Measurements from ENCODE around the gene RAB26. TPM values are rescaled to one million over a fixed set of nuclear protein-coding genes. Genes with fewer than 3 reads are reported as not detected.
A peak's percentile ranks its signal among the peaks of the same experiment; 100 is the strongest.

Gene RAB26
- polyA plus RNA-seq, 1 experiment: 3.6 TPM

- H3K27ac ChIP-seq (ENCODE audit: low read depth, low read length): no peak overlapping the region
- DNase-seq (ENCODE audit: low read depth, low spot score): no peak
- no peak for TF ChIP-seq CTCF (IDR thresholded peaks at IDR 0.05; ENCODE audit: low read depth, low read length)
- no peaks in the 10 kb centered on the region; the same call in 1 of the 2 replicates for H3K9me3 ChIP-seq (ENCODE audit: control insufficient read depth, insufficient read depth, low read length)
- ChIA-PET POLR2A (interaction anchor here (0.6 to 2.8 kb wide), 3 partner anchors 9 to 181 kb away, joined by 3 to 34 read pairs (median 9); partner anchors contain the start of genes RPS2 and TRAF7), CTCF (interaction anchor here (0.9 to 1.7 kb wide), 2 partner anchors 9 to 142 kb away, joined by 3 to 9 read pairs; no protein-coding TSS in a partner anchor)
- no peak overlapping the region for H3K4me3 ChIP-seq (ENCODE audit: low read depth, low read length)
- no peaks in the 10 kb centered on the region for H3K27me3 ChIP-seq (ENCODE audit: control insufficient read depth, insufficient read depth, low read length)
Observed at GRCh38 chr16:2145843-2146242, 2.6 kb upstream of the RAB26 start.

GRCh38 chr16:2147378-2147777 lies 1.0 kb upstream of the RAB26 start:
- CTCF ChIA-PET: interaction anchor here (1.4 to 1.5 kb wide), 2 partner anchors 125 to 144 kb away, joined by 5 to 10 read pairs; no protein-coding TSS in a partner anchor
- H3K27me3 ChIP-seq (ENCODE audit: control insufficient read depth, insufficient read depth, low read length): no peaks in the 10 kb centered on the region
- no peak overlapping the region for H3K4me3 ChIP-seq (ENCODE audit: low read depth, low read length)
- no peak overlapping the region for H3K27ac ChIP-seq (ENCODE audit: low read depth, low read length)
- no peaks in the 10 kb centered on the region; the same call in 1 of the 2 replicates for H3K9me3 ChIP-seq (ENCODE audit: control insufficient read depth, insufficient read depth, low read length)
- POLR2A ChIA-PET: interaction anchor here (0.7 to 2.8 kb wide), 7 partner anchors 8 to 187 kb away, joined by 3 to 34 read pairs (median 5); partner anchors contain the start of genes NTHL1, RPS2, TBL3 and TRAF7
- TF ChIP-seq CTCF (IDR thresholded peaks at IDR 0.05; ENCODE audit: low read depth, low read length): no peak
- DNase-seq (ENCODE audit: low read depth, low spot score): no peak

- no peak for DNase-seq (ENCODE audit: low read depth, low spot score)
Observed at GRCh38 chr16:2148714-2149629, 547 bp downstream of the RAB26 start.

GRCh38 chr16:2149630-2150417 lies 1.4 kb downstream of the RAB26 start:
- H3K9me3 ChIP-seq (ENCODE audit: control insufficient read depth, insufficient read depth, low read length): no peaks in the 10 kb centered on the region
- TF ChIP-seq CTCF (IDR thresholded peaks at IDR 0.05; ENCODE audit: low read depth, low read length): no peak
- ChIA-PET CTCF (interaction anchor here (5.2 kb wide), 1 partner anchor 10 kb away, joined by 21 read pairs; no protein-coding TSS in a partner anchor), POLR2A (no interaction called here)
- no peaks in the 10 kb centered on the region for H3K27me3 ChIP-seq (ENCODE audit: control insufficient read depth, insufficient read depth, low read length)
- DNase-seq (ENCODE audit: low read depth, low spot score): no peak
- H3K4me3 ChIP-seq (ENCODE audit: low read depth, low read length): peak overlapping the region; percentile 53; the same call in 1 of the 2 replicates
- H3K27ac ChIP-seq (ENCODE audit: low read depth, low read length): peak overlapping the region; percentile 11

More at GRCh38 chr16:2148714-2149629, 547 bp downstream of the RAB26 start:
- H3K9me3 ChIP-seq (ENCODE audit: control insufficient read depth, insufficient read depth, low read length): no peaks in the 10 kb centered on the region; the same call in 1 of the 2 replicates
- ChIA-PET POLR2A (interaction anchor here (0.7 kb wide), 1 partner anchor 126 kb away, joined by 13 read pairs; no protein-coding TSS in a partner anchor), CTCF (no interaction called here)
- peak overlapping the region; percentile 11 for H3K27ac ChIP-seq (ENCODE audit: low read depth, low read length)
- no peaks in the 10 kb centered on the region for H3K27me3 ChIP-seq (ENCODE audit: control insufficient read depth, insufficient read depth, low read length)
- no peak for TF ChIP-seq CTCF (IDR thresholded peaks at IDR 0.05; ENCODE audit: low read depth, low read length)
- H3K4me3 ChIP-seq (ENCODE audit: low read depth, low read length): peak overlapping the region; percentile 53

All from AG04450 (cell line).